Measurements from ENCODE around the gene TUBG1. TPM values are rescaled to one million over a fixed set of nuclear protein-coding genes. Genes with fewer than 3 reads are reported as not detected.

TUBG1 gene
- total and polyA plus RNA-seq, 9 of the 15 experiments (the other 6 are each of a cell fraction or from before 2014, with no cell fraction given), result 33.1 to 147 (median 66.0) TPM

GRCh38 chr17:42566883-42567573 lies 42.5 kb upstream of the TUBG1 start, which contains the start of gene MLX (continued):
- TF ChIP-seq ZNF395 (CRISPR knock-in tag; IDR thresholded peaks at IDR 0.05) (peak; percentile 17; the same call in 1 of the 2 replicates), MAX (CRISPR knock-in tag; IDR thresholded peaks at IDR 0.05) (peak; percentile 87), HES1 (IDR thresholded peaks at IDR 0.05; ENCODE audit: low read depth) (no peak), ZBTB49 (CRISPR knock-in tag; IDR thresholded peaks at IDR 0.05; ENCODE audit: borderline replicate concordance) (no peak; the same call in 1 of the 2 replicates), COPS2 (conservative IDR thresholded peaks at IDR 0.05) (no peak), HDGF (IDR thresholded peaks at IDR 0.05) (no peak), ZFPM2 (CRISPR knock-in tag; IDR thresholded peaks at IDR 0.05) (no peak), HMG20A (CRISPR knock-in tag; conservative IDR thresholded peaks at IDR 0.05) (no peak), ZNF436 (CRISPR knock-in tag; IDR thresholded peaks at IDR 0.05) (no peak), BRF1 (IDR thresholded peaks at IDR 0.05; ENCODE audit: borderline replicate concordance, extremely low read depth, insufficient read length) (no peak), MAFF (IDR thresholded peaks at IDR 0.05; ENCODE audit: low read length) (no peak), NUFIP1 (IDR thresholded peaks at IDR 0.05; ENCODE audit: partially characterized antibody) (no peak), CBFB (CRISPR knock-in tag; IDR thresholded peaks at IDR 0.05) (no peak; the same call in 1 of the 2 replicates), MAFK (IDR thresholded peaks at IDR 0.05; ENCODE audit: low read length) (no peak)
- TF ChIP-seq, protein P1, sequence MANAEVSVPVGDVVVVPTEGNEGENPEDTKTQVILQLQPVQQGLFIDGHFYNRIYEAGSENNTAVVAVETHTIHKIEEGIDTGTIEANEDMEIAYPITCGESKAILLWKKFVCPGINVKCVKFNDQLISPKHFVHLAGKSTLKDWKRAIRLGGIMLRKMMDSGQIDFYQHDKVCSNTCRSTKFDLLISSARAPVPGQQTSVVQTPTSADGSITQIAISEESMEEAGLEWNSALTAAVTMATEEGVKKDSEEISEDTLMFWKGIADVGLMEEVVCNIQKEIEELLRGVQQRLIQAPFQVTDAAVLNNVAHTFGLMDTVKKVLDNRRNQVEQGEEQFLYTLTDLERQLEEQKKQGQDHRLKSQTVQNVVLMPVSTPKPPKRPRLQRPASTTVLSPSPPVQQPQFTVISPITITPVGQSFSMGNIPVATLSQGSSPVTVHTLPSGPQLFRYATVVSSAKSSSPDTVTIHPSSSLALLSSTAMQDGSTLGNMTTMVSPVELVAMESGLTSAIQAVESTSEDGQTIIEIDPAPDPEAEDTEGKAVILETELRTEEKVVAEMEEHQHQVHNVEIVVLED (CRISPR knock-in tag; IDR thresholded peaks at IDR 0.05), result no peak
- TF ChIP-seq, protein P2, sequence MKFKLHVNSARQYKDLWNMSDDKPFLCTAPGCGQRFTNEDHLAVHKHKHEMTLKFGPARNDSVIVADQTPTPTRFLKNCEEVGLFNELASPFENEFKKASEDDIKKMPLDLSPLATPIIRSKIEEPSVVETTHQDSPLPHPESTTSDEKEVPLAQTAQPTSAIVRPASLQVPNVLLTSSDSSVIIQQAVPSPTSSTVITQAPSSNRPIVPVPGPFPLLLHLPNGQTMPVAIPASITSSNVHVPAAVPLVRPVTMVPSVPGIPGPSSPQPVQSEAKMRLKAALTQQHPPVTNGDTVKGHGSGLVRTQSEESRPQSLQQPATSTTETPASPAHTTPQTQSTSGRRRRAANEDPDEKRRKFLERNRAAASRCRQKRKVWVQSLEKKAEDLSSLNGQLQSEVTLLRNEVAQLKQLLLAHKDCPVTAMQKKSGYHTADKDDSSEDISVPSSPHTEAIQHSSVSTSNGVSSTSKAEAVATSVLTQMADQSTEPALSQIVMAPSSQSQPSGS (CRISPR knock-in tag; IDR thresholded peaks at IDR 0.05), result no peak
- TF ChIP-seq, protein P3, sequence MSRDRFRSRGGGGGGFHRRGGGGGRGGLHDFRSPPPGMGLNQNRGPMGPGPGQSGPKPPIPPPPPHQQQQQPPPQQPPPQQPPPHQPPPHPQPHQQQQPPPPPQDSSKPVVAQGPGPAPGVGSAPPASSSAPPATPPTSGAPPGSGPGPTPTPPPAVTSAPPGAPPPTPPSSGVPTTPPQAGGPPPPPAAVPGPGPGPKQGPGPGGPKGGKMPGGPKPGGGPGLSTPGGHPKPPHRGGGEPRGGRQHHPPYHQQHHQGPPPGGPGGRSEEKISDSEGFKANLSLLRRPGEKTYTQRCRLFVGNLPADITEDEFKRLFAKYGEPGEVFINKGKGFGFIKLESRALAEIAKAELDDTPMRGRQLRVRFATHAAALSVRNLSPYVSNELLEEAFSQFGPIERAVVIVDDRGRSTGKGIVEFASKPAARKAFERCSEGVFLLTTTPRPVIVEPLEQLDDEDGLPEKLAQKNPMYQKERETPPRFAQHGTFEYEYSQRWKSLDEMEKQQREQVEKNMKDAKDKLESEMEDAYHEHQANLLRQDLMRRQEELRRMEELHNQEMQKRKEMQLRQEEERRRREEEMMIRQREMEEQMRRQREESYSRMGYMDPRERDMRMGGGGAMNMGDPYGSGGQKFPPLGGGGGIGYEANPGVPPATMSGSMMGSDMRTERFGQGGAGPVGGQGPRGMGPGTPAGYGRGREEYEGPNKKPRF (IDR thresholded peaks at IDR 0.05; ENCODE audit: low read depth, low read length), result no peak
